Muscle of arm (tissue), 12 donors: ENCODE results near the gene PFDN5. TPM values are rescaled to one million over a fixed set of nuclear protein-coding genes. Genes with fewer than 3 reads are reported as not detected.
A peak's percentile ranks its signal among the peaks of the same experiment; 100 is the strongest.
"Not testable (repeated sequence)": the region's sequence is repeated elsewhere in the genome, so short reads cannot be mapped to it uniquely, and the experiment has no call there.

Source experiments
- DNase-seq: peaks from one replicate; pipeline ENCODE4 v3.0.0-alpha.2; 2013
- polyA plus RNA-seq, 12 donors: library from polyadenylated mRNA; unstranded; fragments of 120-200 nt; gene quantifications; one replicate each; pipeline ENCODE4 v1.2.1, GENCODE V29; 2013; ENCODE audit not compliant: insufficient read length in 12 of 12

Gene PFDN5
- polyA plus RNA-seq, 12 donors = 330 to 592 (median 511) TPM; not detected in 1

DNA sequence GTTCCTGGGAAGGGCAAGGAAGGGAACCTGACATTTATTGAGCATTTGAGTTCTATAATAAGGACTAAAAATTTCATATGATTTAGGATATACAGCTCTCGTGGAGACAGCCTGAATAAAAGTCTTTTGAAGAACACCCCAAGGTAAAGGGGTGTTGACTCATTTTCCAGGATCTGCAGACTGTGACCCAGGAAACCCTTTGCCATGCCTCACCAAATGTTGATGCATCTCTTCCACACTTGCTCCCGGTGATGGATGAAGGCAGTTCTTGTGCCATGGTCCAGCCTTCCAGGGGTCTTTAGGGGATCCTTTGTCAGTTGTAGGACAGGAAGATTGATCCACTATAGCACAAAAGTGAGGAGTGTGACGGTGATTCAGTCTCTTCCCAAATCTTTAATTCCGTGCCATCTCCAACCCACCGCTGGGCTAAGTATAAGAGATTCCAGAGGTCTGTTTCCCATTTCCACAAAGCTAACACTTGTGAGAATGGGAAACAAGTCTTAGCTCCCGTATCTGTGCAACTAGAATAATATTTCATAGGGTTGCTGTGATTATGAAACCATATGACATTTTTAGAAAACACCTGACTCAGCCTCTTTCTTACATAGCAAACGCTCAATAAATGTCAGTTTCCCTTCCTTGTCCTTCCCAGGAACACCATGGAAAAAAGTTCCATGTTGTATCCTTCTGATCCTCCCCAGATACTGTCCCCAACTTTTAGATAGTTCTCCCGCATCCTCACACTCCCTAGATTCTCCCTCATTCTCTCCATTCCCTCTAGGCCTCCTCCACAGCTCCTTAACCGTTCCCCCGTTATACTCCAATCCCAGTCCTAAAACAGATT, 25.2 kb downstream of the PFDN5 start:
- DNase-seq = no peak

DNA sequence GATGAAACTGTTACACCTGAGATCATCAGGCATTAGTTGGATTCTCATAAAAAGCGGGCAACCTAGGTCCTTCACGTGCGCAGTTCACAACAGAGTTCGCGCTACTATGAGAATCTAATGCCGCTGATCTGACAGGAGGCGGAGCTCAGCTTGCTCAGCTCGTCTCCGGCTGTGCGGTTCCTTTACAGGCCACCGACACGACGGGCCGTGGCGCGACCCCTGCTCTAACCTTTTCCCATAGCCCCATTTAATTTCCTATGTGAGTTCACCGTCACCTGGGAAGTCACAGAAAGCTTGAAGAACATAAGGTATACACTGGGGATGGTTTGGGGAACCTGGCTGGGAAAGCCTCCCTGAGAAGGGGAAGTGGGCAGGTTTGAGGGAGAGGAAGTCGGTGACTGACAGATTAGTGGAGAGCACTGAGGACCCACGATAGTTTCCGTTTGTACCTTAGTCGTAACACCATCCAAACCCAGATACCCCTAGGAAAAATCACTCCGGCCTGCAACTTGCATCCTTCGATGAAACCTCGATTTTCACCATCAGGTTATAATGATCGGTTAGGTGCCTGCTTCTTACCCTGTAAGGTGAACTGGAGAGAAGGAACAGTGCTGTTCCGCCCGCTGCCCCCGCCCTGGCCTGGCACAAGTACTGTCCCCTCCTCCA, 28.9 kb downstream of the PFDN5 start:
- DNase-seq = peak; percentile 25

- DNase-seq = peak; percentile 91
Observed at GRCh38 chr12:53324779-53325510, 29.6 kb downstream of the PFDN5 start.

GRCh38 chr12:53325511-53326061, 30.2 kb downstream of the PFDN5 start:
- no peak for DNase-seq

DNA sequence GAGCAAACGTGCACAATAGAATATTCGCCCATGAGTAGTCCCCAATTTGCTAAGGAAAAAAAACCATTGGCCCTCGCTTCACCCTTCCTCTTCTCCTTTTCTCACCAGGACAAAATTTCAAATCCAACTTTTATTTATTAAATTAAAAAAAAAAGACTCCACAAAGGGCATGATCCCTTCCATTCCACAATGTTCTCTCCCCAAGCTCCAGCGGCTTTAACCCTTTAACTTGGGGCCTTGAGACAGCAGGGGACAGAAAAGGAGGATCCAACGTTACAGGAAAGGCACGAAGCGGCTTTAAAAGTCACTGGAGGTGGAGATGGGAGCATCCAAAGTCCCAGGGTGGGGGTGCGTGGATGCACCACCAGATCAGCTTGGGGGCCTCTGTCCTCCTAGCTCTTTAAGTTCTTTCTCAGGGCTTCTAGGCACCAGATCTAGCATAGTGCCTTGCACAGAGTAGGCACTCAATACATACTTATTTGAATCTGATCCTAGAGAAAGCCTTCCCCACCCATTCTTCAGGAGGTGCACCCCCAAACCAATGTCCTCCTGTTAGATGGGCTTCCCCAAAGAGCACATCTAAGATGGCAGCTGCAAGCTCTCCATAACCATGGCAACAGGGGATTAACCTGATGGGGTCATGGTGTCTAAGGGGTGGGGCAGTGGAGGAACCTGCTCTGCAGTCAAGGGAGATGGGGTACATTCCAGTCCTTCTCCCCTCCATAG, 31.3 kb downstream of the PFDN5 start:
- no peak for DNase-seq

DNA sequence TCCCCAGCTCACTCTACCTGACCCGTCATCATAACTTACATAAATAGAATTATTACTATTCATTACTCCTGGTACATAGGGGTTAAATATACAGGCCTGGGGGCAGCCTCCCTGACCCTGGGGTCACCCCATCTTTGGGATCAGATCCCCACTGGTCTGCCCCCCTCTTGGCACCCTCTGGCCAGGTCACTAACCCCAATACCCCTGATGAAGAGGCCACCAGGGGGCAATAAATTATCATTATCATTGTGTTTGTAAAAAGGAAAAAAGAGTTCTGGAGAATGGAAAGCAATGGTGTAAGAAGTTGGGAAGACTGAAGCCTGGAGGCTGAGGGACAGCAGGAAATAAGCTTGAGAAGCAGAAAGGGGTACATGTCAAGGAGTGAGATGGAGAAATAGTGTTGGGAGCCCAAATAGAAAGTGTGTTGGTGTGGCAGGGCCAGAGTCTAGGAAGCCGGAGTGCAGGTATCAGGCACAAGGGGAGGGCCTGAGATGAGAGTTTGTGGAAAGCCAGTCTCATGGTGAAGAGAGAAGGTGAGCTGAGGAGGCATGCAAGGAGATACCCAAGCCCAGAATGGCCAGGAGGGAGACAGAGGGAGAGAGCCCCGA, 32.2 kb downstream of the PFDN5 start:
- DNase-seq = no peak

DNA sequence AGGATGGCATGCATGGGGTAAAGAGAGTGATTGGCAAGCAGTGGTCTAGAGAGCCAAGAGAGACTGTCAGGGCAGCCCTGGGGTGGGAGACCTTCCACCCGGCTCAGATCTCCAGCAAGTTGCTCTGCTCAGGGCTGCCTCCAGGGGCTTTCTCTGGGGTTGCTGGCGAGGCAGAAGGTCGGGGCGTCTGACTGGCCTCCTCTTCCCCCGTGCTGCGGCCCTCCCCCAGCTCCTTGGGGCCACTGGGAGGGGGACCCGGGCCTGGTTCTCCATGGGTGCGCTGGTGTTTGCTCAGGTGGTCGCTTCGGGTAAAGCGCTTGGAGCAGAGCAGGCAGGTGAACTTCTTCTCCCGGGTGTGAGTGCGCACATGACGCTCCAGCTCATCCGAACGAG, 32.7 kb downstream of the PFDN5 start:
- DNase-seq = no peak

DNA sequence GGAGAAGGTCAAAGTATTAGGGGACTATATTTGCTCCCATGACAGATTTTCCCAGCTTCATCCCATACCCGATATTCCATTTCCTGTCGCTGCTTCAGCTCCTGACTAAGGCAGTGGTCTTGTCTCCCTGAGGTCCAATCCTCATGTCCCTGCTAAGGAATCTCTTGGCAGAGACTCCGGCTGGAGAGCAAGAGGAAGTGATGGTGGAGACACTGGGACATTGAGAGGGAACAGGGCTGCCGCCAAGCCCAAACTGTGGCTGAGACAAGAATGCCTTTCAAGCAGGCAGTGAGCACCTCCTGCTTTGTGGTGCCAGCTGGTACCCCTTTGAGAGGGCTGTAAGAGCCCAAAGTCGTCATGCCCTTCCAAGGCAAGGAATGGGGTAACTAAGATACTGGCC, 35.3 kb downstream of the PFDN5 start:
- DNase-seq = no peak

DNA sequence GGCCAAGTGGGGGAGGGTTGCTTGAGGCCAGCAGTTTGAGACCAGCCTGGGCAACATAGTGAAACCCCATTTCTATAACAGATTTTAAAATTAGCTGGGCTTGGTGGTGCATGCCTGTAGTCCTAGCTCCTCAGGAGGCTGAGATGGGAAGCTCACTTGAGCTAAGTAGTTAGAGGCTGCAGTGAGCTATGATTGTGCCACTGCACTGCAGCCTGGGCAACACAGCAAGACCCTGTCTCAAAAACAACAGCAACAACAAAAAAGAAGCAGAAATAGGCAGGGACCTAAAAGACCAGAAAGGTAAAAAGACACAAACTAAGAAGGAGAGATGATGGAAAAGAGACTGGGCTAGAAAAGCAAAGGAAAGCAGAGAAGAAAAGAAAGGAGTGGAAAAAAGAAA, 37.0 kb downstream of the PFDN5 start:
- not testable (repeated sequence) for DNase-seq

GRCh38 chr12:53332744-53333143, 37.4 kb downstream of the PFDN5 start:
- no peak for DNase-seq

DNA sequence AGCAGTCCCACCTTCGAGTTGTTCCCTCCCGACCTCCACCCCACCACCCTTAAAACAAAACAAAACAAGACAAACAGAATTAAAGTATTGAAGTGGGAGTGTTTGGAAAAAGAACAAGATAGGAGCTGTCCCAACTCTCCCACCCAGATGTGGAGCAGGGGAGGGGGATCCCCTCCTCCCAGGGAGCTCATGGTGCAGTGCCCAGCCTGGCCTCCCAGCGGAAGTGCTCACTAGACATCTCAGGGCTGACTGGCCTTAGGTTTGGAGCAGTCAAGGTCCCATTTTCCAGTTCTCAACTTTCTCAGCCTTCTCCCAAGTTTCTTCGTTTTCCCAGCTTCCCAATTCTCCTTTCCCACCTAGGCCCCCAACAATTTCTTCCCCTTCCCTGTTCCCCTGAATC, 37.9 kb downstream of the PFDN5 start:
- no peak for DNase-seq

GRCh38 chr12:53333845-53334244, 38.5 kb downstream of the PFDN5 start:
- no peak for DNase-seq

- no peak for DNase-seq
Observed at GRCh38 chr12:53334822-53335221, 39.5 kb downstream of the PFDN5 start.

GRCh38 chr12:53336181-53336681, 40.9 kb downstream of the PFDN5 start, which contains the start of gene SP7:
SP7 (minus strand) TSS chr12:53336354; CDS start chr12:53335646, 708 bp downstream.
- no peak for DNase-seq

DNA sequence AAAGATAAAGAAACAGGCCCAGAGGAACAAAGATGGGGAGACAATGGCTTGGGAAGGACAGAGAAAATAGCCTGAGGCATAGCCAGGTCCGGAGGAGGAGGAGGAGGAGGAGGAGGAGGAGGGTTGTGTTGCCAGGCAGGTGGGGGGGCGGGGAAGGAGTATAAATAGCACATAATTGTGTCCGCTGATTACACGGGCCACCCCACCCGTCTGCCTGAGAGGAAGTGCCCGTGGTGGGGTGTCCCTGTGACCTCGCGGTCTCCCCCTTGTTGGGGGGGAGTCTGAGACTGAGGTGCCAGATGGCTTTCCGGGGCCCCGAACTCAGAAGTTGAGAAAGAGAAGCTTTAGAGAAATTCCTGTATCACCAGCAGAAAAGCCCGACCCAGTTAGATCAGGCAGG, 42.7 kb downstream of the PFDN5 start:
- DNase-seq = no peak

GRCh38 chr12:53338916-53339315, 43.6 kb downstream of the PFDN5 start:
- DNase-seq = no peak

DNA sequence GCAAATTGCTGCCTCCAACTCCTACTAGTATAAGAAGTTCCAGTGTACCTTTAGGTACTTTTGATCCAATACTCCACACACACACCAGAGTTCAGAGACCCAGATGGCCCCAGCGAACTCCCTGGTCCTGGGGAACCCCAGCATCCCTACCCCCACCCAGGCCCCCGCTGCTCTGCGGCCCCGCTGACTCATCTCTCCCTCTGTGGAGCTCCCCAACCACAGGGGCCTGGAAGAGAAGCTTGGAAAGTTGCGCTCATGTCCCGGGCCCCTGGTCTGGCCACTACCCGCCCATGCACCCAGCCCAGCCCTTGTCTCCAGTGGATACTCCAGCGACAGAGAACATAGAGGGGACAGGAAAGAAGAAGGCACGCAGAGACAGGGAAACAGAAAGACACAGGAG, 45.1 kb downstream of the PFDN5 start:
- no peak for DNase-seq

DNA sequence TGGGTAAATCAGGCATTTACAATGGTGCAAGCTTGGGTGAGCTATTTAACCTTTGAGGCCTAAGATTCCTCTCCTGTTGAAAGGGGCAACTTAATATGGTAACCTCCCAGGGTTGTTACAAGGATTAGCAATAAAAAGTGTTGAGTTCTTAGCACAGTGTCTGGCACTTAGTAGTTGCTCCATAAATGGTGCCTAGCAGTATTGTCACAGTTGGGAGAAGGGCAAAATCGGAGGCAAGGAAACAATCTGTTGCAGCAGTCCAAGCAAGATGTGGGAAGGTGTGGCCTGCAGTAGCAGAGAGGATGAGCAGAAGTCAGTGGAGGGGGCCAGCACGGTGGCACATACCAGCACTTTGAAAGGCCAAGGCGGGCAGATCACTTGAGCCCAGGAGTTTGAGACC, 48.1 kb downstream of the PFDN5 start:
- DNase-seq = no peak

DNA sequence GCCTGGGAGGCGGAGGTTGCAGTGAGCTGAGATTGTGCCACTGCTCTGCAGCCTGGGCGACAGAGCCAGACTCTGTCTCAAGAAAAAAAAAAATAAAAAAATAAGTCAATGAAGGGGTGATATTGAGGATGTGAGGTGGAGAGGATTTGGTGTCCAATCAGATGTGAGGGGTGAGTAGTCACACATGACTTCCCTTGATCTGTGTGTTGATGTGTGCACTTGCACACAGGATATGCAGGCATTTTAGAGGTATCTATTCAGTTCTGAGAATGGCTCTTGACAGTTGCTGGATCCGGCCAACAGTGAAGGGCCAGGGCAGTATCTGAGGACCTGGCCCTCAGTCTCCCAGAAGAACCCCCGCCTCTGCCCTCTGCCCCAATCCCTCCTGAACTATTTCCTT, 48.6 kb downstream of the PFDN5 start:
- no peak for DNase-seq

DNA sequence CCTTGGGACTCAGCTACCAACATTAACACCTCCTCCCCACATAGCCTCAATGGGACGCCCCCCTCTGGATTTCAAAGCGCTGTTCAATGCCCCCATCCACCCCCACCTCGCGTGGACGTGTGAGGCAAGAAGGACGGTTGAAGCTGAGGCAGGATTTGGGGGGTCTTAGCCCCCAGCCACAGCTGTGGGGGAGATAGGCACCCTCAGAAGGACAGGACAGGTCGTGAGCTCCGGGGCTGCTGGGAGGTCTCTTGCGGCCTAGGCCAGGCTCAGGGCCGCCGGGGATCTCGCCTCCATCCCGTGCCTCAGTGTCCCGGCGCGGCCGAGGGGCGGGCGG, 49.1 kb downstream of the PFDN5 start:
- no peak for DNase-seq
